ENCODE measurements around the gene GSTCD. TPM values are rescaled to one million over a fixed set of nuclear protein-coding genes. Genes with fewer than 3 reads are reported as not detected.

Gene GSTCD
- total and polyA plus RNA-seq, 2 of the 4 experiments (the other 2 are of a cell fraction): 5.2 to 20.3 TPM

GRCh38 chr4:105662935-105663675, 45.5 kb upstream of the GSTCD start:
- Histone ChIP-seq H3K4me2 (ENCODE audit: low read depth, low read length) (no peak overlapping the region), H3K79me1 (ENCODE audit: low read depth in 1 of 2, low read length in 2 of 2) (no peaks in the 10 kb centered on the region), H3K4me3 (ENCODE audit: insufficient read depth, low read depth, low read length) (no peak overlapping the region), H3K4me1 (ENCODE audit: control insufficient read depth, insufficient read depth, low read length) (no peaks in the 10 kb centered on the region), H4K20me1 (ENCODE audit: insufficient read depth, low read length) (no peaks in the 10 kb centered on the region), H4K91ac (ENCODE audit: insufficient read depth, low read depth, low read length) (no peak overlapping the region), H2BK15ac (ENCODE audit: low read depth, low read length) (no peak overlapping the region), H2AFZ (replicated peaks; ENCODE audit: low read length, poor library complexity) (no peak overlapping the region), H3K14ac (replicated peaks; ENCODE audit: low read depth, low read length) (no peak overlapping the region), H3K18ac (ENCODE audit: low read depth, low read length) (no peak overlapping the region), H3K56ac (ENCODE audit: extremely low read depth, insufficient read depth, low read length) (no peak overlapping the region), H3K9me3 (ENCODE audit: control insufficient read depth, insufficient read depth, low read length) (no peaks in the 10 kb centered on the region), H2BK5ac (ENCODE audit: low read depth, low read length, poor library complexity, severe bottlenecking) (no peak overlapping the region), H2AK9ac (replicated peaks; ENCODE audit: low read depth, low read length, poor library complexity) (no peak overlapping the region), H2BK120ac (ENCODE audit: low read depth, low read length) (no peak overlapping the region), H3K9ac (ENCODE audit: low read depth, low read length) (no peak overlapping the region), H3K4ac (ENCODE audit: low read depth, low read length) (no peak overlapping the region), H3K36me3 (ENCODE audit: control insufficient read depth, insufficient read depth, low read length) (no peaks in the 10 kb centered on the region), H4K8ac (ENCODE audit: low read depth in 2 of 2, low read length in 2 of 2) (no peak overlapping the region), H4K5ac (ENCODE audit: low read depth, low read length) (no peak overlapping the region), H2AK5ac (ENCODE audit: low read depth, low read length) (no peak overlapping the region), H3K27ac (ENCODE audit: insufficient read depth, low read length) (no peak overlapping the region), H3K27me3 (ENCODE audit: control insufficient read depth, insufficient read depth, low read length) (no peaks in the 10 kb centered on the region), H3K9me1 (ENCODE audit: insufficient read depth, low read length) (no peaks in the 10 kb centered on the region), H3K23ac (ENCODE audit: low read depth, low read length) (no peak overlapping the region), H2BK20ac (ENCODE audit: low read depth, low read length) (no peak overlapping the region)
- TF ChIP-seq MAZ (IDR thresholded peaks at IDR 0.05; ENCODE audit: borderline replicate concordance, low read depth, low read length): no peak
- TF ChIP-seq RFX5 (IDR thresholded peaks at IDR 0.05; ENCODE audit: low read depth, low read length): no peak
- TF ChIP-seq RCOR1 (IDR thresholded peaks at IDR 0.05; ENCODE audit: insufficient replicate concordance, low read length): no peak
- TF ChIP-seq USF2 (IDR thresholded peaks at IDR 0.05; ENCODE audit: low read depth, low read length): no peak
- TF ChIP-seq RAD21 (IDR thresholded peaks at IDR 0.05; ENCODE audit: low read length): no peak
- no peak for TF ChIP-seq CTCF (conservative IDR thresholded peaks at IDR 0.05; ENCODE audit: low read depth, low read length)
- no peak for TF ChIP-seq CEBPB (IDR thresholded peaks at IDR 0.05; ENCODE audit: low read depth, low read length)
- TF ChIP-seq NFE2L2 (IDR thresholded peaks at IDR 0.05; ENCODE audit: low read depth, low read length): no peak
- TF ChIP-seq POLR2A (IDR thresholded peaks at IDR 0.05; ENCODE audit: low read depth, low read length): no peak
- TF ChIP-seq FOS (IDR thresholded peaks at IDR 0.05; ENCODE audit: low read depth, low read length): no peak
- TF ChIP-seq ELK1 (IDR thresholded peaks at IDR 0.05; ENCODE audit: borderline replicate concordance, low read depth, low read length): no peak
- in situ Hi-C loops (cut with MboI; ENCODE audit: low sequenced_read_pairs) (no loop called here), dilution Hi-C loops (cut with HindIII; ENCODE audit: low sequenced_read_pairs, unreplicated experiment) (no loop called here), intact Hi-C loops (cut with micrococcal nuclease) (no loop called here)
- CTCF ChIA-PET: no interaction called here
- DNase-seq (no peak), ATAC-seq (ENCODE audit: low read depth) (no peak)
- BruUV-seq (replicated peaks): no TSS peak
- POLR2A ChIA-PET (ENCODE audit: unreplicated experiment): no interaction called here
- no CpG with 5 or more reads among the region's 2 CpGs for WGBS, 2 experiments (ENCODE audit: extremely low coverage in 2 of 2, insufficient read length in 1 of 2)

All from IMR-90 (cell line).